Dendritic cell treated with granulocyte-macrophage colony-stimulating factor and Interleukin-4, amounts not matched to agents 40 ng/mL and 50 ng/mL, for 4 days (primary cell): ENCODE results near the gene RFC5.
"Not testable (repeated sequence)": the region's sequence is repeated elsewhere in the genome, so short reads cannot be mapped to it uniquely, and the experiment has no call there.

Experiments
- H3K27ac Mint-ChIP-seq: one replicate; pipeline ENCODE4 v1.8.0; 2022; ENCODE audit warnings: mild to moderate bottlenecking, mixed read lengths
- H3K27me3 Mint-ChIP-seq: one replicate; pipeline ENCODE4 v1.8.0; 2022; ENCODE audit warnings: mild to moderate bottlenecking, mixed read lengths
- H3K36me3 Mint-ChIP-seq: one replicate; pipeline ENCODE4 v1.8.0; 2022; ENCODE audit warnings: low read depth, mixed read lengths
- H3K4me1 Mint-ChIP-seq: one replicate; pipeline ENCODE4 v1.8.0; 2022; ENCODE audit warnings: low read depth, mixed read lengths
- H3K4me3 Mint-ChIP-seq: one replicate; pipeline ENCODE4 v1.8.0; 2022; ENCODE audit warnings: mild to moderate bottlenecking, moderate library complexity, mixed read lengths
- H3K9me3 Mint-ChIP-seq: one replicate; pipeline ENCODE4 v1.8.0; 2022; ENCODE audit warnings: mixed read lengths
- intact Hi-C: fragments of 100-400 bp; cut with micrococcal nuclease; formaldehyde crosslinking; loops from one replicate; pipeline ENCODE4 v1.15.0; 2022

RFC5 gene

GRCh38 chr12:118061873-118062843, 45.7 kb downstream of the RFC5 start:
- Mint-ChIP-seq H3K36me3 (peaks cover 31% of the 10 kb centered on the region), H3K27ac (peak overlapping the region; percentile 95), H3K9me3 (no peaks in the 10 kb centered on the region), H3K27me3 (no peaks in the 10 kb centered on the region), H3K4me3 (peak overlapping the region; percentile 90), H3K4me1 (peaks cover 66% of the 10 kb centered on the region)
- intact Hi-C loops, result loop anchor here (1.0 to 5.0 kb wide), 4 partner anchors 40 to 315 kb away; partner anchors contain the start of genes PEBP1, RFC5, SUDS3 and VSIG10

GRCh38 chr12:118063576-118064391, 47.3 kb downstream of the RFC5 start:
- Mint-ChIP-seq H3K4me3 (no peak overlapping the region), H3K27me3 (no peaks in the 10 kb centered on the region), H3K9me3 (no peaks in the 10 kb centered on the region), H3K36me3 (peaks cover 24% of the 10 kb centered on the region), H3K4me1 (peaks cover 74% of the 10 kb centered on the region), H3K27ac (peak overlapping the region; percentile 80)
- intact Hi-C loops, result loop anchor here (5.0 kb wide), 2 partner anchors 39 to 314 kb away; partner anchors contain the start of genes SUDS3 and VSIG10

DNA sequence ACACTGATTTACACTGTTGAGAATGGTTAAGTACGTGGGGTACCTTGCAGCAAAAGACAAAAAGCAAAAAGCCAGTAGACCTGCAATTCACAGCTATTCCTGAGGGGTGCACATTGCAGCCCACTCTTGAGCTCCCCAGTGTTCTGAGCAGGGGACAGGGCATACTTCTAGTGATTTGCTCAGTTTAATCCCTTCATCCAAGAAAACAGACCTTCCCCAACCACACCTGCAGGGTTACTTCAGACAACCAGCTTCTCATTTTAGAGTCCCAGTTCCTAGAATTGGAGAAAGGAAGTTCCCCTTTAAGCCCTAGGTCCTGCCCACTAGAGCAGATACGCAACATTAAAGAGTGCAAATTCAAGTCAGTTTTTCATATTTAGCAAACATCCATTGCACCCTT, 48.1 kb downstream of the RFC5 start:
- Mint-ChIP-seq H3K9me3 (no peaks in the 10 kb centered on the region), H3K27me3 (no peaks in the 10 kb centered on the region), H3K4me3 (peak overlapping the region; percentile 17), H3K36me3 (peaks cover 21% of the 10 kb centered on the region), H3K4me1 (peaks cover 70% of the 10 kb centered on the region), H3K27ac (peak overlapping the region; percentile 80)
- intact Hi-C loops, result loop anchor here (5.0 kb wide), 2 partner anchors 38 to 313 kb away; partner anchors contain the start of genes SUDS3 and VSIG10

DNA sequence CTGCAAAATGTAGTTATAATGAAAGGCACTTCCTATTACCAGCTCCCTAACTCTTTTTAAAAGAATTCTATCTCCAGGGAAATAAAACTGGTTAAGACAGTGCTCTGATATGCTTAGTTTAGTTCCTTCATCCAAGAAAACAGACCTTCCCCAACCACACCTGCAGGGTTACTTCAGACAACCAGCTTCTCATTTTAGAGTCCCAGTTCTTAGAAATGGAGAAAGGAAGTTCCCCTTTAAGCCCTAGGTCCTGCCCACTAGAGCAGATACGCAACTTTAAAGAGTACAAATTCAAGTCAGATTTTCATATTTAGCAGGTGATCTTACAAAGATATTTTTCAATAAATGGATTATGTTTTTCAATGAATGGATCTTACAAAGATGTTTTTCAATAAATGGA, 48.9 kb downstream of the RFC5 start:
- Mint-ChIP-seq H3K4me1 (peaks cover 63% of the 10 kb centered on the region), H3K4me3 (peak overlapping the region; percentile 39), H3K27ac (peak overlapping the region; percentile 80), H3K27me3 (no peaks in the 10 kb centered on the region), H3K9me3 (no peaks in the 10 kb centered on the region), H3K36me3 (peaks cover 21% of the 10 kb centered on the region)
- intact Hi-C loops, result no loop called here

DNA sequence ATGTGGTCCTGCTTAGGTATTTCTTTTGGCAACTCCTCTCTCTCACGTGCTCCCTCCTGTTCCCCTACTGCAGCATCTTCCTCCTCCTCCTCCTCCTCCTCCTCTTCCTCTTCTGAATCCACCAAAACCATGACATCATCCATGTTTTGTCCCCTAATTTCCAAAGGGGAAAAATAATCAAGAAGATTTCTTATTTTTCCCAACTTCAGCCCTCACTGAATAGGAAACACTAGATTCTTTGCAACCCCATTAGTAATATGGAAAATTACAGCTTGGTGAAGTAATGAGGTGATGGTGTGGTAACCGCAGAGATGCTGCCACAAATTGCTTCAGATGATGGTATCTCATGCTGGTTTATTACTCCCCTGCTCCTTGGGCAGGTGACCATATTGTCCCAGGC, 51.9 kb downstream of the RFC5 start:
- Mint-ChIP-seq H3K9me3 (no peaks in the 10 kb centered on the region), H3K4me1 (peaks cover 50% of the 10 kb centered on the region), H3K27ac (peak overlapping the region; percentile 37), H3K36me3 (peaks cover 8% of the 10 kb centered on the region), H3K4me3 (no peak overlapping the region), H3K27me3 (no peaks in the 10 kb centered on the region)
- intact Hi-C loops, result no loop called here

DNA sequence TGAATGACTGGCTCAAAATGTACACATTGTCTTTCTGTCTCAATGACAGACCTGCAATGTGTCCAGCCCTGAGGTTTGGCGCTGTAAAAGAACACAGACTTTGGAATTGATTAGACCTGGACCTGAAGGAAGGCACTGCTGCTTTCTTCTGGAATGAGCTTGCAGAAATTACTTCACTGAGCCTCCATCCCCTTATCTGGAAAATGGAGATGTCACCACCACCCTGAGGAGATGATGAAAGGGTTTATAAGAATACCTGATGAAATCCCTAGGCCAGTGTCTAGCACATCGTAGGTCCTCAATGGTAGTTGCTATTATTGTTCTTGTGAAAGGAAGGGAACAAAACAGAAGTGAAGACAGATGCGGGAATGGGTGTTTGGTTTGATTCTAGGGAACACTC, 54.1 kb downstream of the RFC5 start:
- peaks cover 8% of the 10 kb centered on the region for H3K36me3 Mint-ChIP-seq
- no peaks in the 10 kb centered on the region for H3K9me3 Mint-ChIP-seq
- intact Hi-C loops, result no loop called here
- H3K27me3 Mint-ChIP-seq, result no peaks in the 10 kb centered on the region
- H3K4me3 Mint-ChIP-seq, result no peak overlapping the region
- H3K4me1 Mint-ChIP-seq, result peaks cover 32% of the 10 kb centered on the region
- H3K27ac Mint-ChIP-seq, result no peak overlapping the region

DNA sequence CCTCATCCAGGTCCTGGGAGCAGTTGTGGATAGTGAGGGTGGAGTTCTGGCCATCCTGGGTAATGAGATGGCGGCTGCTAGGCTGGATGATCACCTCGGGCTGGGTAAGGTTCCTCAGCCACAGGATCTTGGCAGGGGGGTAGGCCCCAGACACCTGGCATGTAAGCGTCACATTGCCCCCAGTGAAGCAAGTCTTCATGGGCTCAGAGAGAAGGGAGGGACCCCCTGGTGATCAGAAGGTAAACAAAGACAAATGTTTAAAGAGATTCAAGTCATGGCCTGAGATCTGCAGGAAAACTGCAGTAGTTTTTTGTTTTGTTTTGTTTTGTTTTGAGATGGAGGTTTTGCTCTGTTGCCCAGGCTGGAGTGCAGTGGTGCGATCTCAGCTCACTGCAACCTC, 57.3 kb downstream of the RFC5 start:
- Mint-ChIP-seq H3K36me3 (peaks cover 35% of the 10 kb centered on the region), H3K9me3 (peaks cover 6% of the 10 kb centered on the region), H3K27me3 (no peaks in the 10 kb centered on the region), H3K27ac (no peak overlapping the region), H3K4me3 (no peak overlapping the region), H3K4me1 (peaks cover 4% of the 10 kb centered on the region)
- intact Hi-C loops, result no loop called here

GRCh38 chr12:118081521-118081920, 65.0 kb downstream of the RFC5 start:
- H3K4me1 Mint-ChIP-seq, H3K27ac Mint-ChIP-seq, H3K9me3 Mint-ChIP-seq, H3K4me3 Mint-ChIP-seq, intact Hi-C loops, H3K27me3 Mint-ChIP-seq: not testable (repeated sequence)
- H3K36me3 Mint-ChIP-seq, result peaks cover 55% of the 10 kb centered on the region
